Neural progenitor cell (in vitro differentiated cells): ENCODE measurements around the gene TLR8. TPM values are rescaled to one million over a fixed set of nuclear protein-coding genes. Genes with fewer than 3 reads are reported as not detected.

Experiments used
- DNase-seq: peaks from one replicate; pipeline ENCODE4 v3.0.0-alpha.2; 2016; ENCODE audit warnings: low spot score
- H2AFZ ChIP-seq: fragments of 200-600 bp; sonication (generic); replicated peaks from 2 replicates; pipeline ENCODE4 v1.6.1; 2016; ENCODE audit warnings: antibody characterized with exemption
- H3F3A ChIP-seq: fragments of 200-600 bp; sonication (generic); 2 replicates; pipeline ENCODE4 v1.6.1; 2016; ENCODE audit warnings: antibody characterized with exemption, low read depth
- H3K27ac ChIP-seq: fragments of 200-600 bp; sonication (generic); 2 replicates; pipeline ENCODE4 v1.5.1; 2016; ENCODE audit warnings: mild to moderate bottlenecking
- H3K27me3 ChIP-seq: fragments of 200-600 bp; sonication (generic); 2 replicates; pipeline ENCODE4 v1.6.1; 2016; ENCODE audit warnings: mild to moderate bottlenecking, moderate library complexity
- H3K36me3 ChIP-seq: fragments of 200-600 bp; sonication (generic); 2 replicates; pipeline ENCODE4 v1.5.1; 2016
- H3K4me1 ChIP-seq: fragments of 200-600 bp; sonication (generic); 2 replicates; pipeline ENCODE4 v1.6.1; 2016; ENCODE audit warnings: mixed run types
- H3K4me2 ChIP-seq: fragments of 200-600 bp; sonication (generic); 2 replicates; pipeline ENCODE4 v1.6.1; 2016
- H3K4me3 ChIP-seq: fragments of 200-600 bp; sonication (generic); 2 replicates; pipeline ENCODE4 v1.5.1; 2016
- H3K79me2 ChIP-seq: fragments of 200-600 bp; sonication (generic); 2 replicates; pipeline ENCODE4 v1.6.1; 2016; ENCODE audit warnings: low read depth
- H3K9ac ChIP-seq: fragments of 200-600 bp; sonication (generic); 2 replicates; pipeline ENCODE4 v1.6.1; 2016
- H3K9me3 ChIP-seq: fragments of 200-600 bp; sonication (generic); 2 replicates; pipeline ENCODE4 v1.5.1; 2016; ENCODE audit warnings: low read depth
- H4K20me1 ChIP-seq: fragments of 200-600 bp; sonication (generic); 2 replicates; pipeline ENCODE4 v1.6.1; 2016; ENCODE audit warnings: low read depth
- H3K27ac Mint-ChIP-seq: 3 replicates; pipeline ENCODE4 v1.8.0; 2021; ENCODE audit warnings: mixed read lengths
- H3K27me3 Mint-ChIP-seq: 2 replicates; pipeline ENCODE4 v1.8.0; 2022; ENCODE audit warnings: low read depth, mild to moderate bottlenecking, inconsistent platforms, moderate library complexity, mixed read lengths; ENCODE audit not compliant: insufficient read depth
- H3K36me3 Mint-ChIP-seq: 3 replicates; pipeline ENCODE4 v1.8.0; 2021; ENCODE audit warnings: mixed read lengths
- H3K4me1 Mint-ChIP-seq: 3 replicates; pipeline ENCODE4 v1.8.0; 2021; ENCODE audit warnings: mixed read lengths
- H3K4me3 Mint-ChIP-seq: 3 replicates; pipeline ENCODE4 v1.8.0; 2021; ENCODE audit warnings: mild to moderate bottlenecking, moderate library complexity, mixed read lengths
- H3K9me3 Mint-ChIP-seq: 3 replicates; pipeline ENCODE4 v1.8.0; 2020; ENCODE audit warnings: mixed read lengths
- EZH2 ChIP-seq: fragments of 200-600 bp; sonication (generic); IDR thresholded peaks from 2 replicates; pipeline ENCODE4 v1.6.1; 2017; ENCODE audit warnings: antibody characterized with exemption, mild to moderate bottlenecking, moderate library complexity
- EZH2phosphoT487 ChIP-seq: fragments of 200-600 bp; sonication (generic); IDR thresholded peaks from 2 replicates; pipeline ENCODE4 v1.6.1; 2017; ENCODE audit warnings: antibody characterized with exemption
- total RNA-seq: library from RNA; depleted of rRNA; stranded (reverse); fragments of >200 nt; gene quantifications from 2 replicates; pipeline ENCODE4 v1.2.3, GENCODE V29; 2015; ENCODE audit warnings: low replicate concordance
- TF ChIP-seq, protein P1 (sequence below): fragments of 200-600 bp; sonication (generic); IDR thresholded peaks from 2 replicates; pipeline ENCODE4 v1.5.1; 2017; ENCODE audit warnings: antibody characterized with exemption, mild to moderate bottlenecking

TLR8 gene
- total RNA-seq, 1 donor from 2014 or later = not detected

GRCh38 chrX:12903646-12904045 lies 2.8 kb upstream of the TLR8 start:
- no peak overlapping the region for H3K27ac ChIP-seq
- H3K4me2 ChIP-seq = no peak overlapping the region
- H3K4me1 ChIP-seq = no peaks in the 10 kb centered on the region
- no peaks in the 10 kb centered on the region for H3K9me3 ChIP-seq
- no peak for DNase-seq
- no peak for TF ChIP-seq EZH2
- TF ChIP-seq, protein P1, sequence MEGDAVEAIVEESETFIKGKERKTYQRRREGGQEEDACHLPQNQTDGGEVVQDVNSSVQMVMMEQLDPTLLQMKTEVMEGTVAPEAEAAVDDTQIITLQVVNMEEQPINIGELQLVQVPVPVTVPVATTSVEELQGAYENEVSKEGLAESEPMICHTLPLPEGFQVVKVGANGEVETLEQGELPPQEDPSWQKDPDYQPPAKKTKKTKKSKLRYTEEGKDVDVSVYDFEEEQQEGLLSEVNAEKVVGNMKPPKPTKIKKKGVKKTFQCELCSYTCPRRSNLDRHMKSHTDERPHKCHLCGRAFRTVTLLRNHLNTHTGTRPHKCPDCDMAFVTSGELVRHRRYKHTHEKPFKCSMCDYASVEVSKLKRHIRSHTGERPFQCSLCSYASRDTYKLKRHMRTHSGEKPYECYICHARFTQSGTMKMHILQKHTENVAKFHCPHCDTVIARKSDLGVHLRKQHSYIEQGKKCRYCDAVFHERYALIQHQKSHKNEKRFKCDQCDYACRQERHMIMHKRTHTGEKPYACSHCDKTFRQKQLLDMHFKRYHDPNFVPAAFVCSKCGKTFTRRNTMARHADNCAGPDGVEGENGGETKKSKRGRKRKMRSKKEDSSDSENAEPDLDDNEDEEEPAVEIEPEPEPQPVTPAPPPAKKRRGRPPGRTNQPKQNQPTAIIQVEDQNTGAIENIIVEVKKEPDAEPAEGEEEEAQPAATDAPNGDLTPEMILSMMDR = no peak
- TF ChIP-seq EZH2phosphoT487 = no peak
- H3K4me3 ChIP-seq = no peak overlapping the region
- no peaks in the 10 kb centered on the region for H3K79me2 ChIP-seq
- no peaks in the 10 kb centered on the region for H3K36me3 ChIP-seq
- no peaks in the 10 kb centered on the region for H3K9me3 Mint-ChIP-seq
- H3K36me3 Mint-ChIP-seq = no peaks in the 10 kb centered on the region
- no peaks in the 10 kb centered on the region for H3K27me3 ChIP-seq
- no peak overlapping the region for H2AFZ ChIP-seq
- no peak overlapping the region for H3K9ac ChIP-seq
- no peak overlapping the region for H3K27ac Mint-ChIP-seq
- H3K27me3 Mint-ChIP-seq = peaks cover 3% of the 10 kb centered on the region
- H3F3A ChIP-seq = no peaks in the 10 kb centered on the region
- H4K20me1 ChIP-seq = no peaks in the 10 kb centered on the region
- H3K4me3 Mint-ChIP-seq = no peak overlapping the region
- H3K4me1 Mint-ChIP-seq = no peaks in the 10 kb centered on the region

GRCh38 chrX:12910423-12911121 lies 4.2 kb downstream of the TLR8 start:
- H3K27ac ChIP-seq = no peak overlapping the region
- H3K9me3 ChIP-seq = no peaks in the 10 kb centered on the region
- no peaks in the 10 kb centered on the region for H3K27me3 ChIP-seq
- H4K20me1 ChIP-seq = no peaks in the 10 kb centered on the region
- no peaks in the 10 kb centered on the region for H3F3A ChIP-seq
- DNase-seq = no peak
- H3K4me1 Mint-ChIP-seq = no peaks in the 10 kb centered on the region
- no peak overlapping the region for H3K4me2 ChIP-seq
- H2AFZ ChIP-seq = no peak overlapping the region
- H3K36me3 ChIP-seq = no peaks in the 10 kb centered on the region
- no peaks in the 10 kb centered on the region for H3K36me3 Mint-ChIP-seq
- no peak overlapping the region for H3K9ac ChIP-seq
- no peak overlapping the region for H3K4me3 ChIP-seq
- no peaks in the 10 kb centered on the region for H3K79me2 ChIP-seq
- H3K27me3 Mint-ChIP-seq = peaks cover 2% of the 10 kb centered on the region
- no peaks in the 10 kb centered on the region for H3K4me1 ChIP-seq
- TF ChIP-seq, protein P1 = no peak
- H3K9me3 Mint-ChIP-seq = no peaks in the 10 kb centered on the region
- no peak overlapping the region for H3K27ac Mint-ChIP-seq
- H3K4me3 Mint-ChIP-seq = no peak overlapping the region

- H3K27me3 ChIP-seq = no peaks in the 10 kb centered on the region
- H3K27ac ChIP-seq = no peak overlapping the region
- no peak overlapping the region for H3K27ac Mint-ChIP-seq
- no peaks in the 10 kb centered on the region for H4K20me1 ChIP-seq
- peaks cover 2% of the 10 kb centered on the region for H3K27me3 Mint-ChIP-seq
- H3K4me1 Mint-ChIP-seq = no peaks in the 10 kb centered on the region
- no peaks in the 10 kb centered on the region for H3K4me1 ChIP-seq
- H3K9me3 ChIP-seq = no peaks in the 10 kb centered on the region
- no peak for DNase-seq
- H3K9ac ChIP-seq = no peak overlapping the region
- H3K4me3 ChIP-seq = no peak overlapping the region
- H3K79me2 ChIP-seq = no peaks in the 10 kb centered on the region
- TF ChIP-seq EZH2phosphoT487 (no peak), EZH2 (no peak)
- TF ChIP-seq, protein P1 = no peak
- H2AFZ ChIP-seq = no peak overlapping the region
- H3F3A ChIP-seq = no peaks in the 10 kb centered on the region
- no peaks in the 10 kb centered on the region for H3K36me3 ChIP-seq
- no peak overlapping the region for H3K4me2 ChIP-seq
- H3K36me3 Mint-ChIP-seq = no peaks in the 10 kb centered on the region
- H3K4me3 Mint-ChIP-seq = no peak overlapping the region
- H3K9me3 Mint-ChIP-seq = no peaks in the 10 kb centered on the region
Observed at GRCh38 chrX:12911122-12911470, 4.7 kb downstream of the TLR8 start.
